A204.1 (cell line): ENCODE measurements around the gene PSME1.

Source experiments
- FAIRE-seq: peaks from 2 replicates; lab custom pipeline; 2012; peaks lifted over from hg19 to GRCh38; lab: Jason Lieb, UNC

The PSME1 gene

DNA sequence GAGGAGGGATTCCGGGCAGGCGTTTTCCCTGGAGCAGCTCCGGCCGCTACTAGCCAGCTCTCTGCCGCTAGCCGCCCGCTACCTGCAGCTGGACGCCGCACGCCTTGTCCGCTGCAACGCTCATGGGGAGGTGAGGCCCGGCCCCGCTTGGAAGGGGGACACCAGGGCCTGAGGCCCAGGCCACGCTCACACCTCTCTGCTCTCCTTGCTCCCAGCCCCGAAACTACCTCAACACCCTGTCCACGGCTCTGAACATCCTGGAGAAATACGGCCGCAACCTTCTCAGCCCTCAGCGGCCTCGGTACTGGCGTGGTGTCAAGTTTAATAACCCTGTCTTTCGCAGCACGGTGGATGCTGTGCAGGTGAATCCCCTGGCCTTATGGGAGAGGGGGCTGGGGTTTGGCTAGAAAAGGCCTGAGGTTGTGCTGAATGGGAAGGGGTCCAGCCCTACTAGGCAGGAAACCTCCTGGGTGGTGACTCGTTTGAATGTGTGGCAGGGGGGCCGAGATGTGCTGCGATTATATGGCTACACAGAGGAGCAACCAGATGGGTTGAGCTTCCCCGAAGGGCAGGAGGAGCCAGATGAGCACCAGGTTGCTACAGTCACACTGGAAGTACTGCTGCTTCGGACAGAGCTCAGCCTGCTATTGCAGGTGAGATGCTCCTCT, 11.9 kb downstream of the PSME1 start:
- FAIRE-seq, result no peak

DNA sequence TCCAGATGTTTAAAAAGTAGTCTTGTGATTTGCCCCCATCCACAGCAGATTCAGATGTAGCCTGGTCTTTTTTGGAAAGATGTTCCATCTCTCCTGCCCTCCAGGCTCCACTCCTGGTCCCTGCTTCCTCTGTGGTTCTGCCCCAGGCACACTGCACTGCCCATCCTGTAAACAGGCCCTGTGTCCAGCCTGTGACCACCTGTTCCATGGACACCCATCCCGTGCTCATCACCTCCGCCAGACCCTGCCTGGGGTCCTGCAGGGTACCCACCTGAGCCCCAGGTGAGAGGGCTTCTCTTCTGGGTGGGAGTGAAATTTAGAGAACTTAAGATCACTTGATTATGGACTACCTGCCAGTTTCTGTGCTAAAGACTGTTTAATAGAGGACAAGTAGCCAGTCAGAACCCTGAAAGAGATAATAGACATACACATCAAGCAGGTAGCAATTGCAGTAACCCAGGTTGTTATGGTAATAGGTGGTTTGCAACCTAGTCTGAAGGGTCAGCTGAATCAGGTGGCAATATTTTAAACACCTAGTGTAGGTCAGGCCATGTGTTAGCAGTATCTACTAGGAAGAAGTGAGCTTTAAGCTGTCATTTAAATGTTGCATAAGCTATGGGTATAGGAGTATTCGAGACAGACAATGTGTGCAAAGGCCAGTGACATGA, 13.4 kb downstream of the PSME1 start:
- FAIRE-seq, result no peak

DNA sequence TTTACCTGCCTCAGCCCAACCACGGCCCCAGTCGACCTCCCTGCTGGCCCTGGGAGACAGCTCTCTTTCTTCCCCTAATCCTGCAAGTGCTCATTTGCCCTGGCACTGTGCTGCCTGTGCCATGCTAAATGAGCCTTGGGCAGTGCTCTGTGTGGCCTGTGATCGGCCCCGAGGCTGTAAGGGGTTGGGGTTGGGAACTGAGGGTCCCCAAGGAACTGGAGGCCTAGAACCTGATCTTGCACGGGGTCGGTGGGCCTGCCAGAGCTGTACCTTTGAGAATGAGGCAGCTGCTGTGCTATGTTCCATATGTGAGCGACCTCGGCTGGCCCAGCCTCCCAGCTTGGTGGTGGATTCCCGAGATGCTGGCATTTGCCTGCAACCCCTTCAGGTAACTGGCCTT, 14.1 kb downstream of the PSME1 start:
- FAIRE-seq, result no peak

DNA sequence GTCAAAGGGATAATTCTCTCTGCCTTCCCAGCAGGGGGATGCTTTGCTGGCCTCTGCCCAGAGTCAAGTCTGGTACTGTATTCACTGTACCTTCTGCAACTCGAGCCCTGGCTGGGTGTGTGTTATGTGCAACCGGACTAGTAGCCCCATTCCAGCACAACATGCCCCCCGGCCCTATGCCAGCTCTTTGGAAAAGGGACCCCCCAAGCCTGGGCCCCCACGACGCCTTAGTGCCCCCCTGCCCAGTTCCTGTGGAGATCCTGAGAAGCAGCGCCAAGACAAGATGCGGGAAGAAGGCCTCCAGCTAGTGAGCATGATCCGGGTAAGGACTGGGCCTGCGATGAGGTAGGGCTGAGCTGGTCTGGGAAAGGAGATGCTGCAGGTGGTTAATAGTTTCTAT, 14.6 kb downstream of the PSME1 start:
- no peak for FAIRE-seq

DNA sequence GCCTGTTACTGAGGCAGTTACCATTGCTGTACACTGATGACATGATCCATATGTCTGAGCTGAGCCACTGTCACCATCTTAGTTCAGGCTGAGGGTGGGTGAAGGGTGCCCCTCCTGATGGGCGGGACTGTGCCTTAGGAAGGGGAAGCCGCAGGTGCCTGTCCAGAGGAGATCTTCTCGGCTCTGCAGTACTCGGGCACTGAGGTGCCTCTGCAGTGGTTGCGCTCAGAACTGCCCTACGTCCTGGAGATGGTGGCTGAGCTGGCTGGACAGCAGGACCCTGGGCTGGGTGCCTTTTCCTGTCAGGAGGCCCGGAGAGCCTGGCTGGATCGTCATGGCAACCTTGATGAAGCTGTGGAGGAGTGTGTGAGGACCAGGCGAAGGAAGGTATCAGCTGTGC, 15.0 kb downstream of the PSME1 start:
- FAIRE-seq, result no peak

DNA sequence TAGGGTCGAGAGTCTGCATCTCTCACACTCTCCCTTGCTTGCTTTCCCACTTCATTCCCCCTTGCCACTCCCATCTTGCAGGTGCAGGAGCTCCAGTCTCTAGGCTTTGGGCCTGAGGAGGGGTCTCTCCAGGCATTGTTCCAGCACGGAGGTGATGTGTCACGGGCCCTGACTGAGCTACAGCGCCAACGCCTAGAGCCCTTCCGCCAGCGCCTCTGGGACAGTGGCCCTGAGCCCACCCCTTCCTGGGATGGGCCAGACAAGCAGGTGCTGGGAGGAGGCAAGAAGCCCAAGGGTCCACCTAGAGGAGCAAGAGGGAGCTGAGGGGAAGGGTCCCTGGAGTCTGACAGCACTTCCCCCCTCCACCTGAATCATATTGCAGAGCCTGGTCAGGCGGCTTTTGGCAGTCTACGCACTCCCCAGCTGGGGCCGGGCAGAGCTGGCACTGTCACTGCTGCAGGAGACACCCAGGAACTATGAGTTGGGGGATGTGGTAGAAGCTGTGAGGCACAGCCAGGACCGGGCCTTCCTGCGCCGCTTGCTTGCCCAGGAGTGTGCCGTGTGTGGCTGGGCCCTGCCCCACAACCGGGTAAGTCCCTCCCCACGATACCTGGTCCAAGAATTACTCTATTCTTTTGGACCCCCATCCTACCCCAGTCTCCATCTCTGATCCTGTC, 15.5 kb downstream of the PSME1 start:
- no peak for FAIRE-seq

DNA sequence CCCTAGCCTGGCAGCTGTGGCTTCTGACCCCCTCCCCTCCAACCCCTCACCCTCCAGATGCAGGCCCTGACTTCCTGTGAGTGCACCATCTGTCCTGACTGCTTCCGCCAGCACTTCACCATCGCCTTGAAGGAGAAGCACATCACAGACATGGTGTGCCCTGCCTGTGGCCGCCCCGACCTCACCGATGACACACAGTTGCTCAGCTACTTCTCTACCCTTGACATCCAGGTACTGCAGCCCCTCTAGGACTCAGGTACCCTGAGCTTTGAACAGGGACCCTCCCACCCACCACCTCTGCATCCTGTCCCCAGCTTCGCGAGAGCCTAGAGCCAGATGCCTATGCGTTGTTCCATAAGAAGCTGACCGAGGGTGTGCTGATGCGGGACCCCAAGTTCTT, 19.1 kb downstream of the PSME1 start:
- FAIRE-seq, result no peak

DNA sequence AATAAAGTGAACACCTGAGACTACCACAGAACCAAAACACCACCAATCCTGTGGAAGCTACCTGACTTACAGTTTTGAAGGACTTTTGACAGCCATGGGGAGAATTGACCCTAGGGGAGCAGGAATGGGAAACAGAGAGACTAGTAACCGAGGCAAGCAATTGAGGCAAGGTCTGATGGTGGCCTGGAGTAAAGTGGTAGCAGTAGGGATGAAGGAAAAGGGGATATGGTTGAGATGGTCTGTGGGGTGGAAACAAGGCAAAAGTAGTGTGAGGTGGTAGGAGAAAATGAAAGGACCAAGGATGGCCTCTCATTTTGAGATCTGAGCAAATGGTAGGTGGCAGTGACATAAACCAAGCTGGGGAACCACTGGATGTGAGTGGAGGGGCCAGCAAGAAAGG, 20.8 kb downstream of the PSME1 start:
- no peak for FAIRE-seq

DNA sequence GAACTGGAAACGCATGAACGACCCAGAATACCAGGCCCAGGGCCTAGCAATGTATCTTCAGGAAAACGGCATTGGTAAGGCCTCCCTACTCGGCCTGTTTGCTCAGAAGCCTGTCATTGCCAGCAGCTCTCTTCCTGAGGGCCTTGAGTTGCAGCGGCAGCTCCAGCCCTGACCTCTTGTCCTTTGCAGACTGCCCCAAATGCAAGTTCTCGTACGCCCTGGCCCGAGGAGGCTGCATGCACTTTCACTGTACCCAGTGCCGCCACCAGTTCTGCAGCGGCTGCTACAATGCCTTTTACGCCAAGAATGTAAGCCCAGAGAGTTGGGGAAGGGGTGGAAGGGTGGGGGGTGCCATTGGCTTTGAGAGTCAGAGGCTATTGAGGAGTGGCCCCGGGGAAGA, 21.3 kb downstream of the PSME1 start:
- FAIRE-seq, result no peak

DNA sequence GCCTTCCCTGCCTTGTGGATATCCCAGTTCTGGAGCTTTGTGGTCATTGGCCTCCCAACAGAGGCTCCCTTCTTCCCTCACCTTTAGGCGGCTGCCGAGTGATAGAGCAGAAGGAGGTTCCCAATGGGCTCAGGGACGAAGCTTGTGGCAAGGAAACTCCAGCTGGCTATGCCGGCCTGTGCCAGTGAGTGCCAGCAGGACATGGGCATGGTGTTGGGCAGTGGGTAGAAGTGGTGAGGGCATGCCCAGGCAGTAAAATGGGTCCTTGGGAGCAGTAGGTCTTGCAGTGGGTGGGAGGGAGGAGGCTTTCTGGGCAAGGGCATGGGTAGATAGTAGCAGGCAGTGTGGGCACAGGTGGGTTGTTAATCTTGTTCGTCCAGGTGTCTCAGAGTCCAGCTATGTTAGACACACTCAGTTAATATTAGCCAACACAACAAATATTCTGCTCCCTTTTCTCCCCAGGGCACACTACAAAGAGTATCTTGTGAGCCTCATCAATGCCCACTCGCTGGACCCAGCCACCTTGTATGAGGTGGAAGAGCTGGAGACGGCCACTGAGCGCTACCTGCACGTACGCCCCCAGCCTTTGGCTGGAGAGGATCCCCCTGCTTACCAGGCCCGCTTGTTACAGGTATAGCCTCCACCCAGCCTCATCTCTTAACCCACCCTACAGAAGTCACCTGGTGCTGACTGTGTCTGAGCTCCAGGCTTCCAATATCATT, 23.9 kb downstream of the PSME1 start:
- FAIRE-seq, result no peak

DNA sequence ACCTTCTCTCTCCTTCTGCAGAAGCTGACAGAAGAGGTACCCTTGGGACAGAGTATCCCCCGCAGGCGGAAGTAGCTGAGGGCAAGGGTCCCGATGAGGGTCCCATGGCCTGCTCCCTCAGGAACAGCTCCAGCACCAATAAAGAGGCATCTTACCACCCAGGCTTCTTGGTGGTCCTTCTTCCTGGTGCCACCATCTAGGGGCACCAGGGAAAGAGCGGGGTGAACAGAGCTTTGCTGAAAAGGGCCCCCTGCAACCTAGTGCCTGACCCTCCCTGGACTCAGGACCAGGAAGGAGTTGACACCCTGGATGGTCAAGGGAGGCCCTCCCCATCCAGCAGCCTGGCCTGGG, 24.5 kb downstream of the PSME1 start:
- no peak for FAIRE-seq

DNA sequence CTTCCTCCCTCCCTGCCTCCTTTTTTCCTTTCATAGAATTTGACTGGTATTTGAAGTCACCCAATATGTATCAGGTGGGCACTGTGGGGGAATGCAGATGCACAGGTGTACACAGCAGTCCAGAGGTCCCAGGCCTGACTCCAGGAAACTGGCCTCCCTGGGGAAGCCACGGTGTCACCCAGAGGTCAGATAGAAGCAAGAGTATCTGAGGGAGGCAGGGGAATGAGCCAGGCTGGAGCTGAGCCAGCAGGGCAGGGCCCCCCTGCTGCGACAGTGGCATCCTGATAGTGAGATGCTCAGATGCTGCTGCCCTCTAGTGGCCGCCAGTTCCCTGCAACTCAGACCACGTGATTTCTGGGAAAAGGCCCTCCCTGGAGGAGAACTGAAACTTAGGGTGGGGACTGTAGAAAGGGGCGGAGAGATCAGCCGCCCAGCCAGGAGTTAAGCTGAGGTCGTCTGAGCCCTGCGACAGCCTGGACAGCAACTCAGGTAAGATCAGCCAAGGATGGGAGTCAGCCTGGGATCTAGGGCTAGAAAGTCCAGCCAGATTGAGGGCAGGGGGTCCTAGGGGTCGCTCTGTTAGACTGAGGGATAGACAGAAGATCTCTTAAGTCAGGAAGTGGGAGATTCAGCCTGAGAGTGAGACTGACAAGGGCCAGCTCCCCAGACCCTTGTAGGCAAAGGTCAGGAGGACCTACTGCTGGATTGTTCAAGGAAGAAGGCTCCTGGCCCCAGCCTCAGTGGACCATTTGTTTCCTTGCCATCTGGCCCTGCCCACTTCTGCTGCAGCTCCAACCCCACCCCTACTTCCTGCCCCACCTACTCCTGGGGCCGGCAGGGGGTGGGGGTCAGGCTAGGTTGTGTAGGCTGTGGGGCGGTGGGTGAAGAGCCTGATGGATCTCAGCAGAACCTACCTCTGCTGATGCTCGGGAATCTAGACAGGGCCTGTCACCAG, 25.1 kb downstream of the PSME1 start, which contains the start of gene IRF9:
IRF9 (plus strand) TSS at position 416 of the 955 bp plus-strand sequence. CDS start 880 bp downstream, outside the sequence.
- FAIRE-seq, result peak; percentile 55

DNA sequence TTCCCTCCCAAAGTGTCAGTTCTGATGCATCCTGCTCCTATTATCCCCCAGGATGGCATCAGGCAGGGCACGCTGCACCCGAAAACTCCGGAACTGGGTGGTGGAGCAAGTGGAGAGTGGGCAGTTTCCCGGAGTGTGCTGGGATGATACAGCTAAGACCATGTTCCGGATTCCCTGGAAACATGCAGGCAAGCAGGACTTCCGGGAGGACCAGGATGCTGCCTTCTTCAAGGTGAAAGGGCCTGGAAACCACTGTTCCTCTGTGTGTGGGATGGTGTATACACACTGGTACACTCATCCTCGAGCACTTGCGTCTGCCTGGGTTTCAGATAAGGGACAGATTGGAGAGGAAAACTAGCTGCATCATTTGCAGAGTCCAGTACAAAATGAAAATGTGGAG, 26.1 kb downstream of the PSME1 start:
- FAIRE-seq, result no peak

DNA sequence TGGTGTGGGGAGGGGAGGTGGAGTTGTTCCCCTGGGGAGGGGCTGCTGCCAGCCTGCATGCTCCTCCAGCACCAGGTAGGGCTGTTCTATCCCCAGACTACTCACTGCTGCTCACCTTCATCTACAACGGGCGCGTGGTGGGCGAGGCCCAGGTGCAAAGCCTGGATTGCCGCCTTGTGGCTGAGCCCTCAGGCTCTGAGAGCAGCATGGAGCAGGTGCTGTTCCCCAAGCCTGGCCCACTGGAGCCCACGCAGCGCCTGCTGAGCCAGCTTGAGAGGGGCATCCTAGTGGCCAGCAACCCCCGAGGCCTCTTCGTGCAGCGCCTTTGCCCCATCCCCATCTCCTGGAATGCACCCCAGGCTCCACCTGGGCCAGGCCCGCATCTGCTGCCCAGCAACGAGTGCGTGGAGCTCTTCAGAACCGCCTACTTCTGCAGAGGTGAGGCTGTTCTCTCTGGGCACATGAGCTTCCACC, 28.6 kb downstream of the PSME1 start:
- FAIRE-seq, result no peak

DNA sequence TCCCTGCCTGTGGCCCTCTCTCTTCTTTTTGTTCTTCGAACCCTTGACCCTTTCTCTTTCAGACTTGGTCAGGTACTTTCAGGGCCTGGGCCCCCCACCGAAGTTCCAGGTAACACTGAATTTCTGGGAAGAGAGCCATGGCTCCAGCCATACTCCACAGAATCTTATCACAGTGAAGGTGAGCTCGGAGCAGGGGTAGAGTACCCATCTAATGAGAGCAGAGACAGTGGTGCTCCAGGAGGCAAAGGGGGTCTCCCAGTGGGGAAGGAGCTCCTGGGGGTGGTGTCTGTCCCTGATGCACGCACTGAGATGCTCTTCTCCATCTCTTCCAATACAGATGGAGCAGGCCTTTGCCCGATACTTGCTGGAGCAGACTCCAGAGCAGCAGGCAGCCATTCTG, 29.8 kb downstream of the PSME1 start:
- FAIRE-seq, result no peak

DNA sequence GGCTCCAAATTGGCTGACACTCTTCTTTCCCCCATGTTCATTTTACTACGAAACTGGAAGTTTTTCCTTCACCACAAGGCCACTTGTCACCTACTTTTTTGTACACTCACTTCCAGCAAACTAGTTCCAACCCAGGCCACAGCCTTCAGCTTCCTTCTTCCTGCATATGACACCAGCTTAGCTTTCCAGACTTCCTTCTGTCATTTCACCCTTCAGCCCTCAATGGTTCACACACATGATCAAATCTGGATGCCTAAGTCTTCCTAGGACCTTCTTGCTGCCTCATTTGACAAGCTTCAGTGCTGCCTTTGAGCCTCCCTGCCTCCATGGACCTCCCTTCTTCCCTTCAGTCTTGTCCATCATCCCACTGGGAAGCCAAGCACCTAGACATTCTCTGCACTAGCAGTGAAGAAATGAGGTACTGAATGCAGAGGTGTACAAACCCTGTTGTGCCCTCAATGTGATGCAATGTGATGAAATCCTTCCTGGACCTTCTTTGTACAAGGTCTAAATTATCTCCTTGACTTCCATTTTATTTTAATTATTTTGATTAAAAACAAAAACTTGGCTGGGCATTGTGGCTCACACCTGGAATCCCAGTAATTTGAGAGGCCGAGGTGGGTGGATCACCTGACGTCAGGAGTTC, 31.6 kb downstream of the PSME1 start:
- FAIRE-seq, result no peak

DNA sequence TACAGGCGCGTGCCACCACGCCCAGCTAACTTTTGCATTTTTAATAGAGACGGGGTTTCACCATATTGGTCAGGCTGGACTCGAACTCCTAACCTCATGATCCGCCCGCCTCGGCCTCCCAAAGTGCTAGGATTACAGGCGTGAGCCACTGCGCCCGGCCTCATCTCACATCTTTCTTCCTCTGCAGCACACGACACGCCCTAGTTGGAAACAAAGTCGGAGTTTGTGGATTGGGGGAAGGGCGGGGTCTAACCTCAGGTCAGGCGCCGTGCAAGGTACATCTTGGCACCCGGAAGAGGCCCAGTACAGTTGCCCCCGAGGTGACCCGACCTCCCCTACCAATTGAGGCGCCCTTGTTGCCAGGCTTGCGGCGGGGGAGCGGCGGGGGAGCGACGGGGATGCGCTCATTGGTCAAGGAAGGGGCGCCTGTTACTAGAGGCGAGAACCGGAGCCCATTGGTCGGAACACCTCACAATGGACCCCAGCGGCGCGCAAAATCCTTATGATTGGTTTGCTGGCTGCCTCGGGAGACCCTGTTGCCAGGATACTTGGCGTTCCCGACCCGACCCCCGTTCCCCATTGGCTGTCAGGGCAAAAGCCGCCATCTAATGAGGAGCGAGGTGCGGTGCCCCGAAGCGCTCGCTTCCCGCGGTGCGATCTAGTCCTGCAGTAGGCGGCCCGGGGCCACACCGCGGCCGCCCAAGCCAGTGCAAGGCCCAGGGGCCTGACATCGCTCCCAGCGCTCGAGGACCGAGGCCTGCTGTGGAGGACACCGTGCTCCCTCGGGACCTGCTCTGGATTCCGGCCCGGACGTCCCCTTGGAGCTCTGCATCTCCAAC, 35.6 kb downstream of the PSME1 start, which contains the start of gene REC8:
REC8 (plus strand) TSS at position 659 of the 839 bp plus-strand sequence. CDS start 473 bp downstream, outside the sequence.
- FAIRE-seq, result no peak

DNA sequence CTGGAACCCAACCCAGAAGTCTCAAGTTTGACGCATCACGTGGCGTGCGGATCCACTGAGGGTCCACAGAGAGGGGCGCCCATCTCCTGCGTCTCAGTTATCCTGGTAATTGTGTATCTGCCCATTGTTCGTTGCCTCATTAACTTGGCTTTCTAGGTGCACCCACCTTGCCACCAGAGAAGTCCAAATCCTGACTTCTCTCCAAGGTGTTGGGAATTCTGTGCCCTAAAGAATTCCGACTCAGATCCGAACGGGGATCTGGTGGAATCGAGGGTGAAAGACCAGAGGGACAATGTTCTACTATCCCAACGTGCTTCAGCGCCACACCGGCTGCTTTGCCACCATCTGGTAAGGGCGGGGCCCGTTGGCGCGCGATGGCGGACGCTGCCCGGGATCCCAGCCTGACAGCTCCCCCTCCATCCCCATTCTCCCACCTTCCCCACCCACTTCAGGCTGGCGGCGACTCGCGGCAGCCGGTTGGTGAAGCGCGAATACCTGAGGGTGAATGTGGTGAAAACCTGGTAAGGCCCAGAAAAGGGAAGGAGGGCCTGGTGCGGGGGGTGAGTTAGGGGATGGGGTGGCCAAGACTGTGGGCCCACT, 36.4 kb downstream of the PSME1 start:
- no peak for FAIRE-seq

DNA sequence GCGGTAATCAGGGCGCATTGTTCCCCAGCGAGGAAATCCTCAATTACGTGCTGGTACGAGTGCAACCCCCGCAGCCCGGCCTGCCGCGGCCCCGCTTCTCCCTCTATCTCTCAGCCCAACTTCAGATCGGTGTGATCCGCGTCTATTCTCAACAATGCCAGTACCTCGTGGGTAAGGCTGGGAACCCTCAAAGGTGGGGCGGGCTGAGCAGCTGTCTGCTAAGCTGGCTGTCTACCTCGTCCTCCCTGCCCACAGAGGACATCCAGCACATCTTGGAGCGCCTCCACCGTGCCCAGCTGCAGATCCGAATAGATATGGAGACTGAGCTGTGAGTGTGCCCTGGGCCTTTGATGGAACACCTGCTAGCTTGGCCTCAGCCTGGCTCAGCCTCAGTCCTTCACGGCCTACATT, 36.9 kb downstream of the PSME1 start:
- FAIRE-seq, result no peak

DNA sequence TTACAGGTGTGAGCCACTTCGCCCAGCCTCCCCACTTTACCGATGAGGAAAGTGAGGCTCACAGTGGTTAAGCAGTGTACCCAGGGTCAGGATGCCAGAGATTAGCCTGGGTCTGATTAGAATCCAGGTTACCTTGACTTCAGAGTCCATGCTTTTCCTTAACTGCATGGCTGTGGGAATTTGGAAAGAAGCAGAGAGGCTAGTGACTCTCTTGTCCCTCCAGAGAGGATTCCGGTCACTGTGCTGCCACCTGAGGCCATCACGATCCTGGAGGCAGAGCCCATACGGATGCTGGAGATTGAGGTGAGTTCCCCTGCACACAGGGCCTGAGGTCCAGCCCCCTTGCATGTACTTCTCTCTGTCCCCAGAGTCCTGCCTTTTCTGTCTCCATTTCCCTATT, 40.6 kb downstream of the PSME1 start:
- no peak for FAIRE-seq
